CD4-positive, alpha-beta T cell (primary cell): ENCODE data around the gene GRID2. TPM values are rescaled to one million over a fixed set of nuclear protein-coding genes. Genes with fewer than 3 reads are reported as not detected.

Experiments used
- ATAC-seq: fragments of 200-7000 bp; cut with Tn5 transposase; one replicate; pipeline ENCODE4 v1.10.0; 2022; ENCODE audit warnings: mild to moderate bottlenecking; ENCODE audit not compliant: poor library complexity
- CTCF ChIA-PET: fragments of 350-600 bp; sonication (Branson Sonifier 250); formaldehyde crosslinking; loops from one replicate; lab custom pipeline; 2021; ENCODE audit warnings: antibody characterized with exemption, inconsistent platforms; lab: Charles Lee
- POLR2A ChIA-PET: fragments of 350-600 bp; sonication (Branson Sonifier 250); formaldehyde crosslinking; loops from one replicate; lab custom pipeline; 2021; ENCODE audit warnings: antibody characterized with exemption, inconsistent platforms; lab: Charles Lee
- DNase-seq, 14 experiments: peaks; one replicate each; pipeline ENCODE4 v3.0.0-alpha.2; 2013 to 2020; ENCODE audit warnings: mixed read lengths in 2 of 14
- H3K27ac ChIP-seq, 2 donors: one replicate each; pipeline versions ENCODE4 v1.5.1 to v1.7.0; 2013; ENCODE audit warnings: low read length in 2 of 2, low read depth in 1 of 2, mild to moderate bottlenecking in 1 of 2
- H3K27me3 ChIP-seq, 2 experiments: 1 replicate in 1 of 2; 2 replicates in 1 of 2; pipeline versions ENCODE4 v1.6.1 to v1.7.0; 2013; ENCODE audit warnings: low read length in 2 of 2, control low read depth in 1 of 2, mild to moderate bottlenecking in 1 of 2, moderate library complexity in 1 of 2; ENCODE audit not compliant: insufficient read depth in 2 of 2, control insufficient read depth in 1 of 2
- H3K36me3 ChIP-seq: one replicate; pipeline ENCODE4 v1.6.1; 2013; ENCODE audit warnings: low read length, control low read depth; ENCODE audit not compliant: insufficient read depth
- H3K4me1 ChIP-seq: one replicate; pipeline ENCODE4 v1.6.1; 2013; ENCODE audit warnings: low read length, control low read depth; ENCODE audit not compliant: insufficient read depth
- H3K4me3 ChIP-seq: one replicate; pipeline ENCODE4 v1.5.1; 2013; ENCODE audit warnings: mild to moderate bottlenecking, low read length, moderate library complexity
- H3K9me3 ChIP-seq, 2 experiments: 1 replicate in 1 of 2; 2 replicates in 1 of 2; pipeline versions ENCODE4 v1.6.1 to v1.7.0; 2013; ENCODE audit warnings: low read length in 2 of 2, mild to moderate bottlenecking in 2 of 2, control low read depth in 1 of 2, moderate library complexity in 1 of 2; ENCODE audit not compliant: control insufficient read depth in 1 of 2, insufficient read depth in 1 of 2
- H3K27ac Mint-ChIP-seq: one replicate; pipeline ENCODE4 v1.8.0; 2020; ENCODE audit warnings: mixed read lengths
- H3K27me3 Mint-ChIP-seq: one replicate; pipeline ENCODE4 v1.8.0; 2021; ENCODE audit warnings: mixed read lengths
- H3K36me3 Mint-ChIP-seq: one replicate; pipeline ENCODE4 v1.8.0; 2021; ENCODE audit warnings: low read depth, mixed read lengths
- H3K4me1 Mint-ChIP-seq: one replicate; pipeline ENCODE4 v1.8.0; 2021; ENCODE audit warnings: low read depth, mixed read lengths
- H3K4me3 Mint-ChIP-seq: one replicate; pipeline ENCODE4 v1.8.0; 2020; ENCODE audit warnings: mild to moderate bottlenecking, mixed read lengths
- H3K9me3 Mint-ChIP-seq: one replicate; pipeline ENCODE4 v1.8.0; 2020; ENCODE audit warnings: mixed read lengths
- CTCF ChIP-seq: fragments of 200-600 bp; IDR thresholded peaks from one replicate; pipeline ENCODE4 v1.8.0; 2022; ENCODE audit warnings: antibody characterized with exemption, mild to moderate bottlenecking
- intact Hi-C, 2 experiments: fragments of 100-400 bp; cut with DNase I in 1 of 2; cut with micrococcal nuclease in 1 of 2; formaldehyde crosslinking; loops; one replicate each; pipeline versions ENCODE4 v1.15.1 to v1.9.0; 2023 to 2025; cut with DNase I, micrococcal nuclease
- total RNA-seq, 174 experiments: library from RNA in 2 of 174; stranded (reverse) in 2 of 174; gene quantifications; one replicate each; pipeline ENCODE4 v1.2.3 and lab custom pipeline; 2021 to 2026

GRID2 gene
- total RNA-seq, 2 experiments from 2014 or later, result not detected

- ChIA-PET CTCF (no interaction called here), POLR2A (no interaction called here)
- no peaks in the 10 kb centered on the region for H3K4me1 ChIP-seq
- Mint-ChIP-seq H3K4me3 (no peak overlapping the region), H3K36me3 (no peaks in the 10 kb centered on the region), H3K4me1 (no peaks in the 10 kb centered on the region), H3K9me3 (peaks cover 10% of the 10 kb centered on the region), H3K27ac (no peak overlapping the region), H3K27me3 (no peaks in the 10 kb centered on the region)
- no peaks in the 10 kb centered on the region for H3K27me3 ChIP-seq
- no peak for ATAC-seq
- no peaks in the 10 kb centered on the region for H3K36me3 ChIP-seq
- DNase-seq, result no peak
- no peak overlapping the region for H3K27ac ChIP-seq
- no peak for TF ChIP-seq CTCF
- H3K4me3 ChIP-seq, result no peak overlapping the region
- intact Hi-C loops, result no loop called here
- H3K9me3 ChIP-seq, result no peaks in the 10 kb centered on the region
Observed at GRCh38 chr4:92516450-92516849, 212.7 kb downstream of the GRID2 start.

- Mint-ChIP-seq H3K27me3 (no peaks in the 10 kb centered on the region), H3K36me3 (no peaks in the 10 kb centered on the region)
- CTCF ChIA-PET, result no interaction called here
Observed at GRCh38 chr4:92519727-92520126, 216.0 kb downstream of the GRID2 start.

GRCh38 chr4:92520563-92520962 lies 216.8 kb downstream of the GRID2 start:
- Histone ChIP-seq H3K4me3 (no peak overlapping the region), H3K4me1 (no peaks in the 10 kb centered on the region), H3K27ac (no peak overlapping the region), H3K36me3 (no peaks in the 10 kb centered on the region), H3K27me3 (no peaks in the 10 kb centered on the region), H3K9me3 (no peaks in the 10 kb centered on the region)
- no peak for ATAC-seq
- H3K27me3 Mint-ChIP-seq, result no peaks in the 10 kb centered on the region
- no peak for TF ChIP-seq CTCF
- H3K4me1 Mint-ChIP-seq, result no peaks in the 10 kb centered on the region
- intact Hi-C loops, result no loop called here
- ChIA-PET POLR2A (no interaction called here), CTCF (no interaction called here)
- peaks cover 10% of the 10 kb centered on the region for H3K9me3 Mint-ChIP-seq
- DNase-seq, result no peak
- H3K36me3 Mint-ChIP-seq, result no peaks in the 10 kb centered on the region
- no peak overlapping the region for H3K27ac Mint-ChIP-seq
- no peak overlapping the region for H3K4me3 Mint-ChIP-seq

More at GRCh38 chr4:92519727-92520126, 216.0 kb downstream of the GRID2 start:
- no peaks in the 10 kb centered on the region for H3K27me3 ChIP-seq
- Mint-ChIP-seq H3K4me1 (no peaks in the 10 kb centered on the region), H3K27ac (no peak overlapping the region), H3K9me3 (peaks cover 10% of the 10 kb centered on the region), H3K4me3 (no peak overlapping the region)
- POLR2A ChIA-PET, result no interaction called here
- intact Hi-C loops, result no loop called here
- H3K27ac ChIP-seq, result no peak overlapping the region
- TF ChIP-seq CTCF, result no peak
- no peaks in the 10 kb centered on the region for H3K4me1 ChIP-seq
- ATAC-seq (no peak), DNase-seq (no peak)
- no peaks in the 10 kb centered on the region for H3K9me3 ChIP-seq
- no peaks in the 10 kb centered on the region for H3K36me3 ChIP-seq
- H3K4me3 ChIP-seq, result no peak overlapping the region
